GM12874 (cell line): ENCODE data around the gene TMSB4X.

Experiments used
- TF ChIP-seq, protein P1 (sequence below): IDR thresholded peaks from 2 replicates; pipeline ENCODE4 v1.5.1; 2011; ENCODE audit warnings: low read depth, mild to moderate bottlenecking, control low read depth, low read length, moderate library complexity; ENCODE audit not compliant: insufficient read depth

Gene TMSB4X

GRCh38 chrX:12958059-12958458 is 16.9 kb upstream of the TMSB4X start:
- TF ChIP-seq, protein P1, sequence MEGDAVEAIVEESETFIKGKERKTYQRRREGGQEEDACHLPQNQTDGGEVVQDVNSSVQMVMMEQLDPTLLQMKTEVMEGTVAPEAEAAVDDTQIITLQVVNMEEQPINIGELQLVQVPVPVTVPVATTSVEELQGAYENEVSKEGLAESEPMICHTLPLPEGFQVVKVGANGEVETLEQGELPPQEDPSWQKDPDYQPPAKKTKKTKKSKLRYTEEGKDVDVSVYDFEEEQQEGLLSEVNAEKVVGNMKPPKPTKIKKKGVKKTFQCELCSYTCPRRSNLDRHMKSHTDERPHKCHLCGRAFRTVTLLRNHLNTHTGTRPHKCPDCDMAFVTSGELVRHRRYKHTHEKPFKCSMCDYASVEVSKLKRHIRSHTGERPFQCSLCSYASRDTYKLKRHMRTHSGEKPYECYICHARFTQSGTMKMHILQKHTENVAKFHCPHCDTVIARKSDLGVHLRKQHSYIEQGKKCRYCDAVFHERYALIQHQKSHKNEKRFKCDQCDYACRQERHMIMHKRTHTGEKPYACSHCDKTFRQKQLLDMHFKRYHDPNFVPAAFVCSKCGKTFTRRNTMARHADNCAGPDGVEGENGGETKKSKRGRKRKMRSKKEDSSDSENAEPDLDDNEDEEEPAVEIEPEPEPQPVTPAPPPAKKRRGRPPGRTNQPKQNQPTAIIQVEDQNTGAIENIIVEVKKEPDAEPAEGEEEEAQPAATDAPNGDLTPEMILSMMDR, result no peak

DNA sequence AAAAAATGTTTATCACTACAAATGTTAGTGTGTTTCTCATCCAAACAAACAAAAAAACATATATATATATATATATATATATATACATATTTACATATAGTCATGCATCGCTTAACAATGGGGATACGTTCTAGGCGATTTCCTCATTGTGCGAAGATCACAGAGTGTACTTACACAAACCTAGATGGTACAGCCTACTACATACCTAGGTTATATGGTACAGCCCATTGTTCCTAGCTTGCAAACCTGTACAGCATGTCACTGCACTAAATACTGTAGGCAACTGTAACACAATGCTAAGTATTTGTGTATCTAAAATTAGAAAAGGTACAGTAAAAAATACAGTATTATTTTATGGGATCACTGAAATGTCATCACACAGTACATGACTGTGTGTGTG is 16.4 kb upstream of the TMSB4X start:
- TF ChIP-seq, protein P1, result no peak

GRCh38 chrX:12961196-12961718 is 13.7 kb upstream of the TMSB4X start:
- TF ChIP-seq, protein P1, result no peak

- TF ChIP-seq, protein P1, result no peak
Measured at GRCh38 chrX:12962041-12962504, 12.8 kb upstream of the TMSB4X start.

GRCh38 chrX:12965131-12965940 is 9.6 kb upstream of the TMSB4X start:
- TF ChIP-seq, protein P1, result no peak

GRCh38 chrX:12966151-12966550 is 8.8 kb upstream of the TMSB4X start:
- TF ChIP-seq, protein P1, result no peak

DNA sequence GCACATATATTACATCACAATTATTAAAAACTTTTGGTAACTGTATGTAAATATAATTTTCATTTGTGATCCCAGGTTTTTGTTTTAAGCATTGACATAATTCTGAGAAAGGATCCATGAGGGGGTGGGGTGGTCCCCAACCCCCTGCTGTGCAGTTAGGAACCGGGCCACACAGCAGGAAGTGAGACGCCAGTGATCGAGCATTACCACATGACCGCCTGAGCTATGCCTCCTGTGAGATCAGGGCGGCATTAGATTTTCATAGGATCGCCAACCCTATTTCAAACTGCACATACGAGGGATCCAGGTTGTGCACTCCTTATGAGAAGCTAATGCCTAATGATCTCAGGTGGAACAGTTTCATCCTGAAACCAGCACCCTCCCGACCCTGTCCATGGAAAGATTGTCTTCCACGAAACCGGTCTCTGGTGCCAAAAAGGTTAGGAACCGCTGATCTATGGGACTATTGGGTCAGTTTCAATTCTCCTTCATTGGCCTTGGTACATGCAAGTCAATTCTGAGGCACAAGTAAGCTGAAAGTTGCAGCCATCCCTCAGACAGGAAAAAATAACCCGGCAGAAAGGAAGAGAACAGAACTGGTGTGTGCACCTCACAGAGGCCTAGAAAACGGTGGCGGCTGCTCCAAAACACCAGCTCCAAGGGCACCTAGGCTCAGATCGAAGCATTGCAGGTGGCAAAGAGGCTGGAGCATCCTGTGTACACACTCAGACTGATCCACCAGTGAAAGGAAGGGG is 7.0 kb upstream of the TMSB4X start:
- TF ChIP-seq, protein P1, result no peak
